HepG2 (cell line): ENCODE data around the gene CTDSPL2. TPM values are rescaled to one million over a fixed set of nuclear protein-coding genes. Genes with fewer than 3 reads are reported as not detected.
A peak's percentile ranks its signal among the peaks of the same experiment; 100 is the strongest.

Experiments used
- CREB3 ChIP-seq: sonication (generic); formaldehyde crosslinking; IDR thresholded peaks from 2 replicates; pipeline ENCODE4 v1.5.0; 2020; ENCODE audit warnings: missing genetic modification reagents
- CTCF ChIP-seq: sonication (generic); formaldehyde crosslinking; IDR thresholded peaks from 2 replicates; pipeline ENCODE4 v1.5.0; 2020; ENCODE audit warnings: mild to moderate bottlenecking, missing genetic modification reagents, moderate library complexity
- DMAP1 ChIP-seq: IDR thresholded peaks from 2 replicates; pipeline ENCODE4 v1.6.1; 2016
- ELF4 ChIP-seq: sonication (generic); formaldehyde crosslinking; IDR thresholded peaks from 2 replicates; pipeline ENCODE4 v1.5.0; 2020; ENCODE audit warnings: missing genetic modification reagents, mild to moderate bottlenecking, moderate library complexity, borderline replicate concordance
- FOXP4 ChIP-seq: sonication (generic); formaldehyde crosslinking; IDR thresholded peaks from 2 replicates; pipeline ENCODE4 v1.4.0; 2020; ENCODE audit warnings: missing genetic modification reagents
- KDM5B ChIP-seq: sonication (generic); formaldehyde crosslinking; IDR thresholded peaks from 2 replicates; pipeline ENCODE4 v1.4.0; 2020; ENCODE audit warnings: missing genetic modification reagents, mild to moderate bottlenecking, borderline replicate concordance
- PHF8 ChIP-seq: sonication (generic); formaldehyde crosslinking; IDR thresholded peaks from 2 replicates; pipeline ENCODE4 v1.5.0; 2020; ENCODE audit warnings: missing genetic modification reagents
- POLR2G ChIP-seq: fragments of 200-400 bp; formaldehyde crosslinking; IDR thresholded peaks from 2 replicates; pipeline ENCODE4 v1.6.1; 2018; ENCODE audit warnings: mild to moderate bottlenecking, low read depth, low read length, moderate library complexity
- SATB2 ChIP-seq: sonication (generic); formaldehyde crosslinking; IDR thresholded peaks from 2 replicates; pipeline ENCODE4 v1.5.0; 2020; ENCODE audit warnings: missing genetic modification reagents
- SNAPC5 ChIP-seq: sonication (generic); formaldehyde crosslinking; IDR thresholded peaks from 2 replicates; pipeline ENCODE4 v1.8.1; 2023; ENCODE audit warnings: mild to moderate bottlenecking, missing genetic modification reagents, borderline replicate concordance
- SOX13 ChIP-seq, 3 experiments: fragments of 450-650 bp in 1 of 3; sonication (generic) in 1 of 3; formaldehyde crosslinking in 1 of 3; IDR thresholded peaks in 2 of 3; conservative IDR thresholded peaks in 1 of 3; 2 replicates each; pipeline versions ENCODE4 v1.5.0 to v1.6.1; 2016 to 2020; ENCODE audit warnings: antibody characterized with exemption in 1 of 3, mild to moderate bottlenecking in 1 of 3, missing compliant biosample characterization in 1 of 3, missing genetic modification reagents in 1 of 3, moderate library complexity in 1 of 3
- SRSF4 ChIP-seq: fragments of 200-400 bp; formaldehyde crosslinking; IDR thresholded peaks from one replicate; pipeline ENCODE4 v1.6.1; 2018; ENCODE audit warnings: mild to moderate bottlenecking, low read depth, low read length, moderate library complexity; ENCODE audit not compliant: poor library complexity, severe bottlenecking
- SYNCRIP ChIP-seq: fragments of 200-400 bp; formaldehyde crosslinking; IDR thresholded peaks from 2 replicates; pipeline ENCODE4 v1.6.1; 2018; ENCODE audit warnings: mild to moderate bottlenecking, low read depth, low read length; ENCODE audit not compliant: insufficient read depth
- TEAD3 ChIP-seq: optimal IDR thresholded peaks from 2 replicates; pipeline ENCODE3; 2016; ENCODE audit warnings: borderline replicate concordance
- YEATS4 ChIP-seq: sonication (generic); formaldehyde crosslinking; IDR thresholded peaks from 2 replicates; pipeline ENCODE4 v1.4.0; 2020; ENCODE audit warnings: missing genetic modification reagents, borderline replicate concordance
- ZBTB10 ChIP-seq: sonication (generic); formaldehyde crosslinking; IDR thresholded peaks from 2 replicates; pipeline ENCODE4 v1.4.0; 2020; ENCODE audit warnings: missing genetic modification reagents, borderline replicate concordance
- ZFP37 ChIP-seq: sonication (generic); formaldehyde crosslinking; IDR thresholded peaks from 2 replicates; pipeline ENCODE4 v1.4.0; 2020; ENCODE audit warnings: missing genetic modification reagents, borderline replicate concordance
- ZNF232 ChIP-seq: sonication (generic); formaldehyde crosslinking; IDR thresholded peaks from 2 replicates; pipeline ENCODE4 v1.4.0; 2020; ENCODE audit warnings: missing genetic modification reagents, borderline replicate concordance
- ZNF350 ChIP-seq: sonication (generic); formaldehyde crosslinking; IDR thresholded peaks from 2 replicates; pipeline ENCODE4 v1.4.0; 2020; ENCODE audit warnings: mild to moderate bottlenecking, low read depth, missing genetic modification reagents, borderline replicate concordance
- polyA plus RNA-seq, 8 experiments: library from polyadenylated mRNA; depleted of rRNA in 3 of 8; stranded (reverse) in 7 of 8; unstranded in 1 of 8; fragments of >200 nt; fragmentation: Illumina TruSeq in 4 of 8; extraction: Trizol in 4 of 8; gene quantifications; 2 replicates each; pipeline versions ENCODE4 v1.2.1 to v1.2.3, GENCODE V29; 2011 to 2016; ENCODE audit warnings: low read depth in 4 of 8, missing spikeins in 1 of 8, mixed read lengths in 1 of 8; ENCODE audit not compliant: insufficient read depth in 1 of 8
- total RNA-seq, 5 experiments: library from RNA; depleted of rRNA; stranded (reverse); fragments of >200 nt; fragmentation: Illumina TruSeq; extraction: Trizol; gene quantifications; 2 replicates each; pipeline ENCODE4 v1.2.3, GENCODE V29; 2016; ENCODE audit warnings: low read depth in 1 of 5

The CTDSPL2 gene
- total and polyA plus RNA-seq, 2 of the 13 experiments (the other 11 are each of a cell fraction or from before 2014, with no cell fraction given): 37.4 to 56.2 TPM

- peak; percentile 72 for TF ChIP-seq CTCF
- TF ChIP-seq CREB3: 0 out of 2 replicates have a peak, but pooled peaks have one; percentile 59
- peak; percentile 90 for TF ChIP-seq ZNF350 (CRISPR knock-in tag)
- TF ChIP-seq SATB2: 0 out of 2 replicates have a peak, but pooled peaks have one; percentile 58
- TF ChIP-seq SNAPC5 (CRISPR knock-in tag): peak; percentile 86; the same call in 1 of the 2 replicates
- peak; percentile 31 for TF ChIP-seq FOXP4 (CRISPR knock-in tag)
- TF ChIP-seq ZFP37 (CRISPR knock-in tag): 0 out of 2 replicates have a peak, but pooled peaks have one; percentile 23
- TF ChIP-seq DMAP1 (CRISPR knock-in tag): peak; percentile 90
- no peak for TF ChIP-seq SRSF4
- TF ChIP-seq ELF4 (CRISPR knock-in tag): peak; percentile 85
- no peak for TF ChIP-seq SYNCRIP
- 0 out of 2 replicates have a peak, but pooled peaks have one; percentile 9 for TF ChIP-seq ZNF232 (CRISPR knock-in tag)
- peak; percentile 57 for TF ChIP-seq KDM5B (CRISPR knock-in tag)
- 0 out of 2 replicates have a peak, but pooled peaks have one; percentile 26 for TF ChIP-seq ZBTB10 (CRISPR knock-in tag)
- TF ChIP-seq PHF8 (CRISPR knock-in tag): peak; percentile 80
- peak; percentile 87 for TF ChIP-seq TEAD3 (CRISPR knock-in tag)
- peak; percentile 87 for TF ChIP-seq POLR2G
- TF ChIP-seq YEATS4 (CRISPR knock-in tag): peak; percentile 68
- no peak for TF ChIP-seq SOX13 (IDR thresholded peaks at IDR 0.05)
- peak in 1 of 2 experiments; percentile 13; a peak in 1 of 4 replicates for TF ChIP-seq SOX13 (CRISPR knock-in tag; conservative IDR thresholded peaks at IDR 0.05 in 1 of 2, IDR thresholded peaks at IDR 0.05 in 1 of 2)
Measured at GRCh38 chr15:44426975-44427755, at the start of gene CTDSPL2 (continued).
